Transverse colon (tissue), 4 donors: ENCODE data around the gene RHOBTB3. TPM values are rescaled to one million over a fixed set of nuclear protein-coding genes. Genes with fewer than 3 reads are reported as not detected.

Experiments
- DNase-seq: peaks from one replicate; pipeline ENCODE4 v3.0.0-alpha.2; 2019
- H3K27ac ChIP-seq, 4 donors: fragments of 200-600 bp; sonication (generic); 2 replicates each; pipeline ENCODE4 v1.5.1; 2016 to 2018; ENCODE audit warnings: inconsistent platforms in 4 of 4
- H3K27me3 ChIP-seq: fragments of 200-600 bp; sonication (generic); 2 replicates; pipeline ENCODE4 v1.5.1; 2017; ENCODE audit warnings: inconsistent platforms
- H3K36me3 ChIP-seq, 4 donors: fragments of 200-600 bp; sonication (generic); 2 replicates each; pipeline ENCODE4 v1.5.1; 2017 to 2019; ENCODE audit warnings: inconsistent platforms in 4 of 4
- H3K4me1 ChIP-seq, 4 donors: fragments of 200-600 bp; sonication (generic); 2 replicates each; pipeline ENCODE4 v1.5.1; 2017 to 2020; ENCODE audit warnings: inconsistent platforms in 4 of 4
- H3K4me3 ChIP-seq, 4 donors: fragments of 200-600 bp; sonication (generic); 1 replicate in 1 of 4; 2 replicates in 3 of 4; pipeline versions ENCODE4 v1.5.1 to v1.6.1; 2017 to 2019; ENCODE audit warnings: inconsistent platforms in 4 of 4
- H3K9me3 ChIP-seq, 2 donors: fragments of 200-600 bp; sonication (generic); 2 replicates each; pipeline ENCODE4 v1.5.1; 2017 to 2019; ENCODE audit warnings: inconsistent platforms in 2 of 2
- EP300 ChIP-seq: sonication (generic); formaldehyde crosslinking; IDR thresholded peaks from one replicate; pipeline ENCODE4 v1.6.1; 2017; ENCODE audit warnings: antibody characterized with exemption, low read depth
- POLR2A ChIP-seq: fragments of 450-650 bp; IDR thresholded peaks from one replicate; pipeline ENCODE4 v1.6.1; 2016; ENCODE audit warnings: antibody characterized with exemption, mild to moderate bottlenecking, moderate library complexity
- POLR2AphosphoS5 ChIP-seq, 3 donors: sonication (generic); formaldehyde crosslinking; IDR thresholded peaks; one replicate each; pipeline ENCODE4 v1.6.1; 2016; ENCODE audit warnings: antibody characterized with exemption in 3 of 3
- WGBS, 2 donors: methylation state at CpG; one replicate each; pipeline ENCODE4 v1.1.5; 2018; ENCODE audit warnings: low coverage in 1 of 2; 5-methylcytosine and 5-hydroxymethylcytosine counted together
- in situ Hi-C, 4 donors: fragments of 200-750 bp; cut with MboI; loops; one replicate each; pipeline versions ENCODE4 v1.15.0 to v1.15.1; 2017; ENCODE audit warnings: low sequenced_read_pairs in 3 of 4, low pct_ligation_motif_present in 1 of 4, low pct_unique_long_range_greater_than_20kb in 1 of 4
- intact Hi-C: fragments of 100-400 bp; cut with DNase I; formaldehyde crosslinking; loops from one replicate; pipeline ENCODE4 v1.15.1; 2023; ENCODE audit warnings: low total_unique reads
- total RNA-seq, 4 donors: library from RNA; depleted of rRNA; stranded (reverse); fragments of >200 nt; gene quantifications; one replicate each; pipeline ENCODE4 v1.1.0, GENCODE V29; 2016
- TF ChIP-seq, protein P1 (sequence below), 5 experiments: fragments of 200-600 bp in 3 of 5; fragments of 450-650 bp in 2 of 5; sonication (generic) in 3 of 5; IDR thresholded peaks; 1 replicate in 2 of 5; 2 replicates in 3 of 5; pipeline ENCODE4 v1.5.1; 2016 to 2017; ENCODE audit warnings: antibody characterized with exemption in 5 of 5, inconsistent platforms in 3 of 5, mild to moderate bottlenecking in 2 of 5, moderate library complexity in 1 of 5

Gene RHOBTB3
- total RNA-seq, 4 donors from 2014 or later: 53.0 to 143 (median 84.2) TPM

DNA sequence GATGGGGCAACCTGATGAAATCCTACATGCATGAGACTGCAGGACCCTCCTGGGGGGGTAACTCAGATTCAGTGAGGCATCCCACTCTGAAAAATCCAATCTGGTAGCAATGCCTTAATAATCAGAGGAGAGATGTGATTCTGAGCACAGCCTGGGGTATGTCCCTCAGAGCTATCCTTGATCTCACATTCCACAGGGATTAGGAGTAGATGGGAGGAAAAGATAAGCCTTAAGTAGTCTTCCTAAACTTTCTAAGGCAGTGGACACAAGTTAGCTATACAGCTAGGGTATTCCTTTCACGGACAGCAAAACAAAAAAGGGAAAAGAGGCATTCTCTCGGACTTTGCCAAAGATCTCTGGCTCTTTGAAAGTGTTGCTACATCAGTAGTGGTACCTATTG, 44.5 kb upstream of the RHOBTB3 start:
- Histone ChIP-seq H3K36me3 (no peaks in the 10 kb centered on the region), H3K27ac (no peak overlapping the region), H3K27me3 (no peaks in the 10 kb centered on the region), H3K4me1 (no peaks in the 10 kb centered on the region), H3K4me3 (no peak overlapping the region), H3K9me3 (no peaks in the 10 kb centered on the region)
- intact Hi-C loops (no loop called here), in situ Hi-C loops (no loop called here)
- DNase-seq: no peak
- no peak for TF ChIP-seq EP300
- TF ChIP-seq POLR2A: no peak
- TF ChIP-seq, protein P1, sequence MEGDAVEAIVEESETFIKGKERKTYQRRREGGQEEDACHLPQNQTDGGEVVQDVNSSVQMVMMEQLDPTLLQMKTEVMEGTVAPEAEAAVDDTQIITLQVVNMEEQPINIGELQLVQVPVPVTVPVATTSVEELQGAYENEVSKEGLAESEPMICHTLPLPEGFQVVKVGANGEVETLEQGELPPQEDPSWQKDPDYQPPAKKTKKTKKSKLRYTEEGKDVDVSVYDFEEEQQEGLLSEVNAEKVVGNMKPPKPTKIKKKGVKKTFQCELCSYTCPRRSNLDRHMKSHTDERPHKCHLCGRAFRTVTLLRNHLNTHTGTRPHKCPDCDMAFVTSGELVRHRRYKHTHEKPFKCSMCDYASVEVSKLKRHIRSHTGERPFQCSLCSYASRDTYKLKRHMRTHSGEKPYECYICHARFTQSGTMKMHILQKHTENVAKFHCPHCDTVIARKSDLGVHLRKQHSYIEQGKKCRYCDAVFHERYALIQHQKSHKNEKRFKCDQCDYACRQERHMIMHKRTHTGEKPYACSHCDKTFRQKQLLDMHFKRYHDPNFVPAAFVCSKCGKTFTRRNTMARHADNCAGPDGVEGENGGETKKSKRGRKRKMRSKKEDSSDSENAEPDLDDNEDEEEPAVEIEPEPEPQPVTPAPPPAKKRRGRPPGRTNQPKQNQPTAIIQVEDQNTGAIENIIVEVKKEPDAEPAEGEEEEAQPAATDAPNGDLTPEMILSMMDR (IDR thresholded peaks at IDR 0.05): no peak
- TF ChIP-seq POLR2AphosphoS5 (IDR thresholded peaks at IDR 0.05): no peak
- 50 to 76% methylated on average over 2 of the region's 2 CpGs for WGBS, 2 donors

DNA sequence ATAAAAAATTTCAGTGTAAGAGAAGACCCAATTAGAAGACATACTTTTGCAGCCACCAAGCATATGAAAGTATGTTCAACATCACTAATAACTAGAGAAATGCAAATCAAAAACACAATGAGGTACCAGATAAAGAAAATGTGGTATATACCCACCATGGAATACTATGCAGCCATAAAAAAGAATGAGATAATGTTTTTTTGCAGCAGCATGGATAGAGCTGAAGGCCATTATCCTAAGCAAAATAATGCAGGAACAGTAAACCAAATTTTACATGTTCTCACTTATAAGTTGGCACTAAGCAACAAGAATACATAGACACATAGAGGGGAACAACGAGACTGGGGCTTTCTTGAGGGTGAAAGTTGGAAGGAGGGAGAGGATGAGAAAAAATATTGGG, 41.5 kb upstream of the RHOBTB3 start:
- intact Hi-C loops (no loop called here), in situ Hi-C loops (no loop called here)
- Histone ChIP-seq H3K36me3 (no peaks in the 10 kb centered on the region), H3K27me3 (no peaks in the 10 kb centered on the region), H3K4me1 (no peaks in the 10 kb centered on the region), H3K4me3 (no peak overlapping the region), H3K27ac (no peak overlapping the region), H3K9me3 (no peaks in the 10 kb centered on the region)
- no peak for DNase-seq
- TF ChIP-seq POLR2A (no peak), POLR2AphosphoS5 (IDR thresholded peaks at IDR 0.05) (no peak), EP300 (no peak)
- TF ChIP-seq, protein P1 (IDR thresholded peaks at IDR 0.05): no peak
- WGBS, 2 donors: 79 to 91% methylated on average over 1 of the region's 1 CpG

DNA sequence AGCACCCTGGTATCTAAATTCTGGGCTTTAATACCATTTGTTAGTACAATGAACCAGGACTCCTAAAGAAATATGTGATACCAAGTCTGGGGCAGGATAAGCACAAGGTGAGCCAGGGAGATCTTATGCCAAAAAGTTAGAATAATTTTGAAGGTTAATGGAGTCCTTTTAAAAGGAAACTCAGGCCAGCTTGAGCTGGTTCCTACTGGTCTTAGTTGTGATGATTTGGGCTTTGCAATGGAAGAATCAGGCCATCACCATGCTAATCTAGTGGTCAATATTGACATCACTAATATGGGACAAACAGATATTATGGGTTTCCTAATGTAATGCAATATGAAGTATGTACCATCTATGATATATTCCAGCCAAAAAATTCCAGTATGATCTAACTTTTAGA, 40.8 kb upstream of the RHOBTB3 start:
- intact Hi-C loops (no loop called here), in situ Hi-C loops (no loop called here)
- H3K9me3 ChIP-seq: no peaks in the 10 kb centered on the region
- H3K36me3 ChIP-seq: no peaks in the 10 kb centered on the region
- H3K4me3 ChIP-seq: no peak overlapping the region
- H3K27ac ChIP-seq: no peak overlapping the region
- DNase-seq: no peak
- no peaks in the 10 kb centered on the region for H3K27me3 ChIP-seq
- no peaks in the 10 kb centered on the region for H3K4me1 ChIP-seq
- TF ChIP-seq POLR2A: no peak
- TF ChIP-seq EP300: no peak
- TF ChIP-seq, protein P1 (IDR thresholded peaks at IDR 0.05): no peak
- no peak for TF ChIP-seq POLR2AphosphoS5 (IDR thresholded peaks at IDR 0.05)

DNA sequence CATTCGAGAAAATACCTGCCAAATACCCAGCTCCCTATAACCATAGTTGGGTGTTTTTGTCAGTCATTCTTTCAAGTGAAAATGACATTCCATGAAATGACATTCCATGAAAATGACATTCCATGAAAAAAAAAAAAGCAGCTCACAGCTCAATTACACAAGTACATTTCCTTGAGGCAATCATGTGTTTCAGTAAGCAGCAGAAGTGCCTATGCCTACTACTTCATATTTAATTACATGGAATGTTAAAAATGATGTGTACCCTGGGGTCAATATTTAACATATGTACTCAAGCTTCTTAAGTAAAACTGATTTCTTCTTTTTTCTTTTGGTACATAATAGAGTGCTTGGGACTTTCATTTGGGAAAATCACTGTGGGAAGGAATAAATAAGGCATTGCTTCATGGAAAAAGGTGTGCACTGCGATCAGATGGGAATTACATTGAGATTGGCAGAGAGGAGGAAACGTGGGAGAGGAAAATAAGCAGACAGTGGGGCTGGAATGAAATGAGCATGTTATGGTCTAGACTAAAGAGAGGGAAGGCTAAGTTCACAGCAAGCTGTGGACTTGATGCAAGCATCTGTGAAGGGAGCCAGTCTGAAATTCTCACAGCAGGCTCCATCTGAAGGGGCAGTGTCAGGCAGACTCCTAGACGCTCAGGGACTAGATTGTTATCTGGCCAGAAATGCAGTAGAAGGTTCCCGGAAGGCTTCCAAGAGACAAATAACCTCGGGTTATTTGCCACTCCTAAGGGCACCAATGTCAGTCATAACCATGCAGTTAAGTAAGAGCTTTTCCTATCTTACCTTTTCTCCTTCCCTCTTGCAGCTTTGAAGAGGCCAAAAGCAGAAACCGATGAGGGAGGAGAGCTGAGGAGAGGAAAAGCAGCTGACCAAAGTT, 33.1 kb upstream of the RHOBTB3 start:
- H3K27ac ChIP-seq: no peak overlapping the region
- no peak overlapping the region for H3K4me3 ChIP-seq
- no peaks in the 10 kb centered on the region for H3K36me3 ChIP-seq
- no peaks in the 10 kb centered on the region for H3K27me3 ChIP-seq
- TF ChIP-seq POLR2A: no peak
- TF ChIP-seq, protein P1 (IDR thresholded peaks at IDR 0.05): no peak
- no peak for TF ChIP-seq POLR2AphosphoS5 (IDR thresholded peaks at IDR 0.05)
- no peak for TF ChIP-seq EP300
- H3K9me3 ChIP-seq: no peaks in the 10 kb centered on the region
- in situ Hi-C loops: no loop called here
- intact Hi-C loops: no loop called here
- 64 to 81% methylated on average over 4 to 7 of the region's 7 CpGs for WGBS, 2 donors
- no peak for DNase-seq
- no peaks in the 10 kb centered on the region for H3K4me1 ChIP-seq
